A673 (cell line): ENCODE results near the gene RNF121. TPM values are rescaled to one million over a fixed set of nuclear protein-coding genes. Genes with fewer than 3 reads are reported as not detected.

Source experiments
- BruUV-seq: library from RNA; stranded (reverse); fragments of 400-500 nt; replicated peaks from 2 replicates; lab custom pipeline; 2021; lab: Mats Ljungman, UMichigan
- CTCF ChIA-PET: fragments of 300-600 bp; sonication (Branson Sonifier 250); formaldehyde crosslinking; loops from one replicate; lab custom pipeline; 2022; ENCODE audit warnings: antibody characterized with exemption; lab: Charles Lee
- POLR2A ChIA-PET: fragments of 300-600 bp; sonication (Branson Sonifier 250); formaldehyde crosslinking; loops from one replicate; lab custom pipeline; 2022; ENCODE audit warnings: antibody characterized with exemption; ENCODE audit not compliant: low non-redundant PET; lab: Charles Lee
- DNase-seq: peaks from one replicate; pipeline ENCODE4 v3.0.0-alpha.2; 2015; ENCODE audit warnings: low spot score
- H3K27ac ChIP-seq: fragments of 200-600 bp; sonication (generic); 2 replicates; pipeline ENCODE4 v1.5.1; 2016; ENCODE audit warnings: mixed run types, low read depth, mild to moderate bottlenecking, mixed read lengths, antibody characterized with exemption, low read length; ENCODE audit not compliant: poor library complexity, severe bottlenecking
- H3K27me3 ChIP-seq: fragments of 200-600 bp; sonication (generic); replicated peaks from 2 replicates; pipeline ENCODE4 v1.6.1; 2017; ENCODE audit warnings: mixed run types, low read depth, mild to moderate bottlenecking, mixed read lengths, antibody characterized with exemption, low read length; ENCODE audit not compliant: insufficient read depth, poor library complexity
- H3K36me3 ChIP-seq: fragments of 200-600 bp; sonication (generic); 2 replicates; pipeline ENCODE4 v1.6.1; 2016; ENCODE audit warnings: mixed run types, mild to moderate bottlenecking, mixed read lengths, antibody characterized with exemption, low read length; ENCODE audit not compliant: insufficient read depth, poor library complexity, severe bottlenecking
- H3K4me1 ChIP-seq: fragments of 200-600 bp; sonication (generic); 2 replicates; pipeline ENCODE4 v1.6.1; 2017; ENCODE audit warnings: mixed run types, mild to moderate bottlenecking, mixed read lengths, antibody characterized with exemption, low read length; ENCODE audit not compliant: insufficient read depth, poor library complexity, severe bottlenecking
- H3K4me3 ChIP-seq: fragments of 200-600 bp; sonication (generic); 2 replicates; pipeline ENCODE4 v1.5.1; 2016; ENCODE audit warnings: low read depth, mixed run types, mild to moderate bottlenecking, mixed read lengths, low read length; ENCODE audit not compliant: poor library complexity, severe bottlenecking
- H3K9me3 ChIP-seq: fragments of 200-600 bp; sonication (generic); 2 replicates; pipeline ENCODE4 v1.6.1; 2016; ENCODE audit warnings: mixed run types, low read depth, mild to moderate bottlenecking, mixed read lengths, antibody characterized with exemption, low read length; ENCODE audit not compliant: poor library complexity, severe bottlenecking
- EZH2 ChIP-seq: fragments of 200-600 bp; sonication (generic); IDR thresholded peaks from 2 replicates; pipeline ENCODE4 v1.6.1; 2017; ENCODE audit warnings: borderline replicate concordance, low read depth, mild to moderate bottlenecking, mixed read lengths, antibody characterized with exemption, low read length; ENCODE audit not compliant: poor library complexity, severe bottlenecking
- intact Hi-C: fragments of 100-400 bp; cut with micrococcal nuclease; formaldehyde crosslinking; loops from one replicate; pipeline ENCODE4 v1.10.0; 2022; ENCODE audit not compliant: unreplicated experiment
- total RNA-seq: library from RNA; stranded (reverse); gene quantifications from 2 replicates; pipeline ENCODE4 v1.2.3, GENCODE V29; 2021
- TF ChIP-seq, protein P1 (sequence below): fragments of 300-800, 200-600 bp; sonication (generic); conservative IDR thresholded peaks from 2 replicates; pipeline ENCODE4 v1.5.1; 2017; ENCODE audit warnings: low read depth, mild to moderate bottlenecking, antibody characterized with exemption, low read length, moderate library complexity, mixed read lengths

Gene RNF121
- total RNA-seq, 1 experiment from 2014 or later = 59.1 TPM

DNA sequence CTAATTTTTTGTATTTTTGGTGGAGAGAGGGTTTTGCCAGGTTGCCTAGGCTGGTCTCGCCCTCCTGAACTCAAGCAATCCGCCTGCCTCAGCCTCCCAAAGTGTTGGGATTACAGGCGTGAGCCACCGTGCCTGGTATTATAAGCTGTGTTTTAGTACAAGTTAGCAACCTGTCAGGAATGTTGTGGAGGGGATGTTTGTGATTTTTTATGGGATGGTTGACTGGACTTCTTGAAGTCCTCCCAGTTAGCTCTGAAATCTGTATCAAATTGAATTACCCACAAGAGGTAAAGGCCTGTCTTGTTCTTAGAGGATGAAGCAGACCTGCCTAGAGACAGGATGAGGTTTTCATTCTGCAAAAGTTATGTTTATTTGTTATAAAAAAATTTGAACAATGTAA is 35.8 kb downstream of the RNF121 start:
- TF ChIP-seq, protein P1, sequence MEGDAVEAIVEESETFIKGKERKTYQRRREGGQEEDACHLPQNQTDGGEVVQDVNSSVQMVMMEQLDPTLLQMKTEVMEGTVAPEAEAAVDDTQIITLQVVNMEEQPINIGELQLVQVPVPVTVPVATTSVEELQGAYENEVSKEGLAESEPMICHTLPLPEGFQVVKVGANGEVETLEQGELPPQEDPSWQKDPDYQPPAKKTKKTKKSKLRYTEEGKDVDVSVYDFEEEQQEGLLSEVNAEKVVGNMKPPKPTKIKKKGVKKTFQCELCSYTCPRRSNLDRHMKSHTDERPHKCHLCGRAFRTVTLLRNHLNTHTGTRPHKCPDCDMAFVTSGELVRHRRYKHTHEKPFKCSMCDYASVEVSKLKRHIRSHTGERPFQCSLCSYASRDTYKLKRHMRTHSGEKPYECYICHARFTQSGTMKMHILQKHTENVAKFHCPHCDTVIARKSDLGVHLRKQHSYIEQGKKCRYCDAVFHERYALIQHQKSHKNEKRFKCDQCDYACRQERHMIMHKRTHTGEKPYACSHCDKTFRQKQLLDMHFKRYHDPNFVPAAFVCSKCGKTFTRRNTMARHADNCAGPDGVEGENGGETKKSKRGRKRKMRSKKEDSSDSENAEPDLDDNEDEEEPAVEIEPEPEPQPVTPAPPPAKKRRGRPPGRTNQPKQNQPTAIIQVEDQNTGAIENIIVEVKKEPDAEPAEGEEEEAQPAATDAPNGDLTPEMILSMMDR = no peak
- no peak for TF ChIP-seq EZH2
- BruUV-seq = no TSS peak
- Histone ChIP-seq H3K4me1 (peaks cover 11% of the 10 kb centered on the region), H3K27ac (no peak overlapping the region), H3K9me3 (peaks cover 4% of the 10 kb centered on the region), H3K36me3 (peaks cover 26% of the 10 kb centered on the region), H3K27me3 (no peaks in the 10 kb centered on the region), H3K4me3 (no peak overlapping the region)
- DNase-seq = no peak
- CTCF ChIA-PET = no interaction called here
- intact Hi-C loops = no loop called here
- POLR2A ChIA-PET = no interaction called here

DNA sequence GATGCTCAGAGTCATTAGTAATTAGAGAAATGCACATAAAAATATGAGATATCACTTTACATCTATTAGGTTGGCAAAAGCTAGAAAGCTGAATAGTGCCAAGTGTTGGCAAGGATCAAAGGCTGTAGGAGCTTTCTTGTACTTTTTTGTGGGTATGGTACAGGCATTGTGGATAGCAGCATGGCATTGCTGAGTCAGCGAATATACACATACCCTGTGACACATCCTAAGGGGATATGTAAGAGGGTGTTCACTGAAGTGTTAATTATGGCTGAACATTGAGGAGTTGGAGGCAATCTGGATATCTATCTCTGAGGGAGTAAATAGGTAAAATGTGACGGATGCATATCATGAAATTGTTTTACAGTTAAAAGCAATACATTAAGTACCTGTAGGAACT is 42.8 kb downstream of the RNF121 start:
- ChIA-PET POLR2A (no interaction called here), CTCF (no interaction called here)
- Histone ChIP-seq H3K36me3 (peaks cover 8% of the 10 kb centered on the region), H3K9me3 (no peaks in the 10 kb centered on the region), H3K4me3 (no peak overlapping the region), H3K27ac (no peak overlapping the region), H3K27me3 (no peaks in the 10 kb centered on the region), H3K4me1 (no peaks in the 10 kb centered on the region)
- intact Hi-C loops = no loop called here
- no TSS peak for BruUV-seq
- peak; percentile 9 for DNase-seq
- TF ChIP-seq, protein P1 = no peak
- no peak for TF ChIP-seq EZH2

DNA sequence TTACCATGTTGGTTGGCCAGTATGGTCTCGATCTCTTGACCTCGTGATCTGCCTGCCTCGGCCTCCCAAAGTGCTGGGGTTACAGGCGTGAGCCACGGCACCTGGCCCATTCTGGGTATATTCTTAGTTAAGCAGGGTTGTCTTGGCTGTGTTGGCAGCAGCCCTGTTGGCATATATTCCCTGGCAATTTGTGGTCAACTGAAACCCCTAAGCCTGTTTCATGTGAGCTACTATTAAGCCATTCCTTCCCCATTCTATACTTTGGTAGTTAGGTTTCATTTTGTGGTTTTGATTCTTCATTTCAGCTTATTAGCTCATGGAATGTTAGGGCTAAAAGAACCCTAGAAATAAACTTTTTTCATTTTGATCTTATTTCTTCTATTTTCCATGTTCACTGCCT is 47.7 kb downstream of the RNF121 start:
- no peak for DNase-seq
- intact Hi-C loops = loop anchor here (2.0 to 5.0 kb wide), 3 partner anchors 114 to 454 kb away; no protein-coding TSS in a partner anchor
- ChIA-PET POLR2A (no interaction called here), CTCF (interaction anchor here (0.6 kb wide), 1 partner anchor 289 kb away, joined by 7 read pairs; no protein-coding TSS in a partner anchor)
- H3K4me1 ChIP-seq = no peaks in the 10 kb centered on the region
- H3K27me3 ChIP-seq = no peaks in the 10 kb centered on the region
- H3K36me3 ChIP-seq = no peaks in the 10 kb centered on the region
- no TSS peak for BruUV-seq
- H3K9me3 ChIP-seq = no peaks in the 10 kb centered on the region
- no peak for TF ChIP-seq EZH2
- TF ChIP-seq, protein P1 = no peak
- H3K4me3 ChIP-seq = no peak overlapping the region
- H3K27ac ChIP-seq = no peak overlapping the region
